ENCODE results near the gene SFRP2.
A peak's percentile ranks its signal among the peaks of the same experiment; 100 is the strongest.

Gene SFRP2, protein sequence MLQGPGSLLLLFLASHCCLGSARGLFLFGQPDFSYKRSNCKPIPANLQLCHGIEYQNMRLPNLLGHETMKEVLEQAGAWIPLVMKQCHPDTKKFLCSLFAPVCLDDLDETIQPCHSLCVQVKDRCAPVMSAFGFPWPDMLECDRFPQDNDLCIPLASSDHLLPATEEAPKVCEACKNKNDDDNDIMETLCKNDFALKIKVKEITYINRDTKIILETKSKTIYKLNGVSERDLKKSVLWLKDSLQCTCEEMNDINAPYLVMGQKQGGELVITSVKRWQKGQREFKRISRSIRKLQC
- total RNA-seq, result 0 reads per million in 3 donors

DNA sequence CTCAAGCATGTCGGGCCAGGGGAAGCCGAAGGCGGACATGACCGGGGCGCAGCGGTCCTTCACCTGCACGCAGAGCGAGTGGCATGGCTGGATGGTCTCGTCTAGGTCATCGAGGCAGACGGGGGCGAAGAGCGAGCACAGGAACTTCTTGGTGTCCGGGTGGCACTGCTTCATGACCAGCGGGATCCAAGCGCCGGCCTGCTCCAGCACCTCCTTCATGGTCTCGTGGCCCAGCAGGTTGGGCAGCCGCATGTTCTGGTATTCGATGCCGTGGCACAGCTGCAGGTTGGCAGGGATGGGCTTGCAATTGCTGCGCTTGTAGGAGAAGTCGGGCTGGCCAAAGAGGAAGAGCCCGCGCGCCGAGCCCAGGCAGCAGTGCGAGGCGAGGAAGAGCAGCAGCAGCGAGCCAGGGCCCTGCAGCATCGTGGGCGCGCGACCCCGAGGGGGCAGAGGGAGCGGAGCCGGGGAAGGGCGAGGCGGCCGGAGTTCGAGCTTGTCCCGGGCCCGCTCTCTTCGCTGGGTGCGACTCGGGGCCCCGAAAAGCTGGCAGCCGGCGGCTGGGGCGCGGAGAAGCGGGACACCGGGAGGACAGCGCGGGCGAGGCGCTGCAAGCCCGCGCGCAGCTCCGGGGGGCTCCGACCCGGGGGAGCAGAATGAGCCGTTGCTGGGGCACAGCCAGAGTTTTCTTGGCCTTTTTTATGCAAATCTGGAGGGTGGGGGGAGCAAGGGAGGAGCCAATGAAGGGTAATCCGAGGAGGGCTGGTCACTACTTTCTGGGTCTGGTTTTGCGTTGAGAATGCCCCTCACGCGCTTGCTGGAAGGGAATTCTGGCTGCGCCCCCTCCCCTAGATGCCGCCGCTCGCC is at the start of gene SFRP2:
Gene SFRP2, minus strand, starts transcription at position 671 of the 864 bp plus-strand sequence. Its CDS starts 248 bp downstream, at position 423.
- H3K4me1 ChIP-seq (ENCODE audit: control insufficient read depth, insufficient read depth, low read length, poor library complexity, severe bottlenecking), result peaks cover 27% of the 10 kb centered on the region
- H3K9me3 ChIP-seq (ENCODE audit: control insufficient read depth, low read length), result no peaks in the 10 kb centered on the region
- H3K36me3 ChIP-seq (ENCODE audit: control insufficient read depth, insufficient read depth, low read length), result no peaks in the 10 kb centered on the region
- peak within 1 kb of the TSS; percentile 7 for H3K4me3 ChIP-seq (ENCODE audit: insufficient read depth, low read depth, low read length, poor library complexity, severe bottlenecking)
- DNase-seq, result no peak
- H3K27ac ChIP-seq (ENCODE audit: insufficient read depth, low read length, poor library complexity, severe bottlenecking), result no peak within 1 kb of the TSS
- peaks cover 52% of the 10 kb centered on the region for H3K27me3 ChIP-seq (replicated peaks; ENCODE audit: control insufficient read depth, insufficient read depth, low read length, poor library complexity, severe bottlenecking)

DNA sequence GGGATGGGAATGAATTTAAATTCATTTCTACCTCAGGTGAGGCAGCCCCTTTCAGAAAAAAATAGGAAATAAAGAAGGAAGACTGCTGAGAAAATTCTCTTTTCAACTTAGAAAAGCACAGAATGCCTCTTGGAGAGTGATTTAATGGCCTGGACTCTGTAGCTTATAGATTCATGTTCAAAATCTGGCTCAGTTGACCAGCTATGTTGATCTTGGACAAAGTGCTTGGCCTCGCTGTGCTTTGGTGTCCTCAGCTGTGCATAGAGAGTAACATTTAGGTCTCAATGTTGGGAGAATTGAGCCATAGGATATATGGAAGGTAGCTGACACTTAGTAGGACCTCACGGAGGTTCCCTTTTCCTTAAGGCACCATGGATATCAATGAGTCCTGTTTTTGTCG is 49.7 kb upstream of the SFRP2 start:
- DNase-seq, result no peak
- Histone ChIP-seq H3K27me3 (replicated peaks; ENCODE audit: control insufficient read depth, insufficient read depth, low read length, poor library complexity, severe bottlenecking) (no peaks in the 10 kb centered on the region), H3K9me3 (ENCODE audit: control insufficient read depth, low read length) (no peaks in the 10 kb centered on the region), H3K4me1 (ENCODE audit: control insufficient read depth, insufficient read depth, low read length, poor library complexity, severe bottlenecking) (no peaks in the 10 kb centered on the region), H3K27ac (ENCODE audit: insufficient read depth, low read length, poor library complexity, severe bottlenecking) (no peak overlapping the region), H3K4me3 (ENCODE audit: insufficient read depth, low read depth, low read length, poor library complexity, severe bottlenecking) (no peak overlapping the region), H3K36me3 (ENCODE audit: control insufficient read depth, insufficient read depth, low read length) (no peaks in the 10 kb centered on the region)

DNA sequence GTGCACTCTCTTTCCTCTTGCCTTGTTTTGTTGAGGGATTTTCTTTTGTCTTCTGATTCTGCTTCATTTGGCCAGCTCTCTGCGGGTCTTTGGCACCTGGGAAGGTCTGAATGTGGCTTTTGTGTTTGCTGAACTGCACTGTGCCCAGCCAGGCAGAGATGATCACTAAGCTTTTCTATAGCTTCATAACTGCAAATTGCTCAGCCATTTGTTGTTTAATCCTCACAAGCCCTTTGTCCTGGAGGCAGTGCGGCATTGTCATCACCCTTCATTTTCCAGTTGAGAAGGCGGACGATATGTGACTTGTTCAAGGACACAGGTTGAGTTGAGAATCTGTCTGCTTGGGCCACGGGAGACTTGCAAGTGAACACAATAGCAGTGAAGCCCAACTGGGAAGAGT is 46.0 kb upstream of the SFRP2 start:
- H3K27me3 ChIP-seq (replicated peaks; ENCODE audit: control insufficient read depth, insufficient read depth, low read length, poor library complexity, severe bottlenecking), result no peaks in the 10 kb centered on the region
- H3K4me1 ChIP-seq (ENCODE audit: control insufficient read depth, insufficient read depth, low read length, poor library complexity, severe bottlenecking), result no peaks in the 10 kb centered on the region
- no peak overlapping the region for H3K27ac ChIP-seq (ENCODE audit: insufficient read depth, low read length, poor library complexity, severe bottlenecking)
- no peaks in the 10 kb centered on the region for H3K9me3 ChIP-seq (ENCODE audit: control insufficient read depth, low read length)
- no peak for DNase-seq
- H3K4me3 ChIP-seq (ENCODE audit: insufficient read depth, low read depth, low read length, poor library complexity, severe bottlenecking), result no peak overlapping the region
- no peaks in the 10 kb centered on the region for H3K36me3 ChIP-seq (ENCODE audit: control insufficient read depth, insufficient read depth, low read length)

- Histone ChIP-seq H3K27me3 (replicated peaks; ENCODE audit: control insufficient read depth, insufficient read depth, low read length, poor library complexity, severe bottlenecking) (no peaks in the 10 kb centered on the region), H3K4me3 (ENCODE audit: insufficient read depth, low read depth, low read length, poor library complexity, severe bottlenecking) (no peak overlapping the region), H3K36me3 (ENCODE audit: control insufficient read depth, insufficient read depth, low read length) (no peaks in the 10 kb centered on the region), H3K27ac (ENCODE audit: insufficient read depth, low read length, poor library complexity, severe bottlenecking) (no peak overlapping the region), H3K4me1 (ENCODE audit: control insufficient read depth, insufficient read depth, low read length, poor library complexity, severe bottlenecking) (no peaks in the 10 kb centered on the region), H3K9me3 (ENCODE audit: control insufficient read depth, low read length) (no peaks in the 10 kb centered on the region)
- no peak for DNase-seq
Measured at GRCh38 chr4:153832720-153833287, 43.9 kb upstream of the SFRP2 start.

GRCh38 chr4:153832054-153832453 is 43.2 kb upstream of the SFRP2 start:
- Histone ChIP-seq H3K9me3 (ENCODE audit: control insufficient read depth, low read length) (no peaks in the 10 kb centered on the region), H3K36me3 (ENCODE audit: control insufficient read depth, insufficient read depth, low read length) (no peaks in the 10 kb centered on the region)

GRCh38 chr4:153831245-153831644 is 42.4 kb upstream of the SFRP2 start:
- no peak overlapping the region for H3K27ac ChIP-seq (ENCODE audit: insufficient read depth, low read length, poor library complexity, severe bottlenecking)
- H3K27me3 ChIP-seq (replicated peaks; ENCODE audit: control insufficient read depth, insufficient read depth, low read length, poor library complexity, severe bottlenecking), result no peaks in the 10 kb centered on the region
- no peak for DNase-seq
- no peaks in the 10 kb centered on the region for H3K9me3 ChIP-seq (ENCODE audit: control insufficient read depth, low read length)
- no peak overlapping the region for H3K4me3 ChIP-seq (ENCODE audit: insufficient read depth, low read depth, low read length, poor library complexity, severe bottlenecking)
- H3K4me1 ChIP-seq (ENCODE audit: control insufficient read depth, insufficient read depth, low read length, poor library complexity, severe bottlenecking), result no peaks in the 10 kb centered on the region
- no peaks in the 10 kb centered on the region for H3K36me3 ChIP-seq (ENCODE audit: control insufficient read depth, insufficient read depth, low read length)

More at GRCh38 chr4:153832054-153832453, 43.2 kb upstream of the SFRP2 start:
- H3K4me1 ChIP-seq (ENCODE audit: control insufficient read depth, insufficient read depth, low read length, poor library complexity, severe bottlenecking), result no peaks in the 10 kb centered on the region
- no peak overlapping the region for H3K27ac ChIP-seq (ENCODE audit: insufficient read depth, low read length, poor library complexity, severe bottlenecking)
- no peaks in the 10 kb centered on the region for H3K27me3 ChIP-seq (replicated peaks; ENCODE audit: control insufficient read depth, insufficient read depth, low read length, poor library complexity, severe bottlenecking)
- no peak for DNase-seq
- no peak overlapping the region for H3K4me3 ChIP-seq (ENCODE audit: insufficient read depth, low read depth, low read length, poor library complexity, severe bottlenecking)

DNA sequence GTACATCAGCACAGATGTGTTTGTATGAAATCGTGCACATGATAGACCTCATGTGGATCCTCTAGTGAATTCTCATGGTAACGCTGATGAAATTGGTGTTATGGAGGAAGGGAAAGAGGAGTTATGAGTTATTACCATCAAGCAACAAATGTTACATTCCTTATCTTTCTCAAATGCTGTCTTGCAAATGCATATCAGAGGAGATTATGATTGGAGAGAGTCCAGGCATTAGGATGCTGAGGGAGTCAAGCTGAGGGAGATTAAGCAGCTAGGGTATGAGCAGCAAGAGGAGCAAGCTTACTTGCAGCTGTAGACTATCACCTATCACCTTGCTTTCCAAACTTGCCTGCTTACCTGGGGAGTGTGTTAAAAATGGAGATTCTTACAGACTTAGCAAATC is 36.8 kb upstream of the SFRP2 start:
- H3K27me3 ChIP-seq (replicated peaks; ENCODE audit: control insufficient read depth, insufficient read depth, low read length, poor library complexity, severe bottlenecking), result no peaks in the 10 kb centered on the region

DNA sequence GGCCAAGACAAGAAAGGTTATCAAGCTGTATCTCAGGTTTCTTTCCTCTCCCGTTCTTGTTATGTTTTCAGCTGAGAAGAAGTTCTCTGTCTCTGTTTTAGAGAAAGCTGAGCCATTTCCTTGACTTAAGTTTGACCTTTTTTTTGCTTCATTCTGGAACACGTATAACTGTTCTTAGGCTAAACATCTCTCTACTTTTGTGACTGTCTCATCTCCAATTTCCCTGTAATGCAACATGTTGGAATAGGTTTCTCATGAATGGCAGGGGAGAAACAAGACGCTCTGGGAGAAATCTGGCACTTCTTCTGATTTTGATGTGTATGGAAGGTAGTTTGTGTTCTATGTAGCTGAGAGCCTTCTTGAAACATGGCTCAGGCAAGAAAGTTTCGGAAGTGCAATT is 36.2 kb upstream of the SFRP2 start:
- no peaks in the 10 kb centered on the region for H3K36me3 ChIP-seq (ENCODE audit: control insufficient read depth, insufficient read depth, low read length)
- no peaks in the 10 kb centered on the region for H3K9me3 ChIP-seq (ENCODE audit: control insufficient read depth, low read length)
- no peak for DNase-seq
- no peak overlapping the region for H3K27ac ChIP-seq (ENCODE audit: insufficient read depth, low read length, poor library complexity, severe bottlenecking)
- H3K4me3 ChIP-seq (ENCODE audit: insufficient read depth, low read depth, low read length, poor library complexity, severe bottlenecking), result no peak overlapping the region
- H3K27me3 ChIP-seq (replicated peaks; ENCODE audit: control insufficient read depth, insufficient read depth, low read length, poor library complexity, severe bottlenecking), result no peaks in the 10 kb centered on the region
- no peaks in the 10 kb centered on the region for H3K4me1 ChIP-seq (ENCODE audit: control insufficient read depth, insufficient read depth, low read length, poor library complexity, severe bottlenecking)

More for the DNA sequence above, 36.8 kb upstream of the SFRP2 start:
- Histone ChIP-seq H3K9me3 (ENCODE audit: control insufficient read depth, low read length) (no peaks in the 10 kb centered on the region), H3K36me3 (ENCODE audit: control insufficient read depth, insufficient read depth, low read length) (no peaks in the 10 kb centered on the region), H3K4me1 (ENCODE audit: control insufficient read depth, insufficient read depth, low read length, poor library complexity, severe bottlenecking) (no peaks in the 10 kb centered on the region), H3K4me3 (ENCODE audit: insufficient read depth, low read depth, low read length, poor library complexity, severe bottlenecking) (no peak overlapping the region), H3K27ac (ENCODE audit: insufficient read depth, low read length, poor library complexity, severe bottlenecking) (no peak overlapping the region)
- no peak for DNase-seq

- no peaks in the 10 kb centered on the region for H3K9me3 ChIP-seq (ENCODE audit: control insufficient read depth, low read length)
- no peak overlapping the region for H3K4me3 ChIP-seq (ENCODE audit: insufficient read depth, low read depth, low read length, poor library complexity, severe bottlenecking)
- no peaks in the 10 kb centered on the region for H3K36me3 ChIP-seq (ENCODE audit: control insufficient read depth, insufficient read depth, low read length)
- DNase-seq, result no peak
- no peak overlapping the region for H3K27ac ChIP-seq (ENCODE audit: insufficient read depth, low read length, poor library complexity, severe bottlenecking)
- no peaks in the 10 kb centered on the region for H3K27me3 ChIP-seq (replicated peaks; ENCODE audit: control insufficient read depth, insufficient read depth, low read length, poor library complexity, severe bottlenecking)
- H3K4me1 ChIP-seq (ENCODE audit: control insufficient read depth, insufficient read depth, low read length, poor library complexity, severe bottlenecking), result no peaks in the 10 kb centered on the region
Measured at GRCh38 chr4:153824501-153824900, 35.6 kb upstream of the SFRP2 start.

GRCh38 chr4:153823483-153823882 is 34.6 kb upstream of the SFRP2 start:
- Histone ChIP-seq H3K9me3 (ENCODE audit: control insufficient read depth, low read length) (no peaks in the 10 kb centered on the region), H3K27ac (ENCODE audit: insufficient read depth, low read length, poor library complexity, severe bottlenecking) (no peak overlapping the region), H3K27me3 (replicated peaks; ENCODE audit: control insufficient read depth, insufficient read depth, low read length, poor library complexity, severe bottlenecking) (no peaks in the 10 kb centered on the region), H3K4me1 (ENCODE audit: control insufficient read depth, insufficient read depth, low read length, poor library complexity, severe bottlenecking) (no peaks in the 10 kb centered on the region), H3K4me3 (ENCODE audit: insufficient read depth, low read depth, low read length, poor library complexity, severe bottlenecking) (no peak overlapping the region), H3K36me3 (ENCODE audit: control insufficient read depth, insufficient read depth, low read length) (no peaks in the 10 kb centered on the region)
- no peak for DNase-seq

Measured in effector memory CD4-positive, alpha-beta T cell (primary cell).